HFFc6 (cell line): ENCODE results near the gene SAMD1. TPM values are rescaled to one million over a fixed set of nuclear protein-coding genes. Genes with fewer than 3 reads are reported as not detected.

Source experiments
- DNase-seq: peaks from one replicate; pipeline ENCODE4 v3.0.0-alpha.2; 2018
- H3K27ac Mint-ChIP-seq: 2 replicates; pipeline ENCODE4 v1.8.0; 2020; ENCODE audit warnings: mild to moderate bottlenecking, mixed read lengths
- H3K27me3 Mint-ChIP-seq: 2 replicates; pipeline ENCODE4 v1.8.0; 2021; ENCODE audit warnings: mild to moderate bottlenecking, moderate library complexity, mixed read lengths; ENCODE audit not compliant: insufficient read depth
- H3K36me3 Mint-ChIP-seq: 2 replicates; pipeline ENCODE4 v1.8.0; 2021; ENCODE audit warnings: low read depth, mixed read lengths
- H3K4me1 Mint-ChIP-seq: 2 replicates; pipeline ENCODE4 v1.8.0; 2020; ENCODE audit warnings: low read depth, mixed read lengths
- H3K4me3 Mint-ChIP-seq: 2 replicates; pipeline ENCODE4 v1.8.0; 2020; ENCODE audit warnings: mild to moderate bottlenecking, moderate library complexity, mixed read lengths
- H3K9me3 Mint-ChIP-seq: 2 replicates; pipeline ENCODE4 v1.8.0; 2020; ENCODE audit warnings: mild to moderate bottlenecking, mixed read lengths
- CTCF ChIP-seq: fragments of 200-600 bp; sonication (generic); IDR thresholded peaks from 2 replicates; pipeline ENCODE4 v1.5.0; 2021; ENCODE audit warnings: antibody characterized with exemption, mild to moderate bottlenecking
- total RNA-seq, 6 experiments: library from RNA; stranded (reverse); fragmentation: NEBNext Ultra II Directional; extraction: Animal tissue kit (Norgen Biotek cat#: 25700); gene quantifications; 2 replicates in 1 of 6; 3 replicates in 5 of 6; pipeline ENCODE4 v1.2.3, GENCODE V29; 2021

SAMD1 gene
- total RNA-seq, 6 experiments from 2014 or later = 33.0 to 48.6 (median 35.9) TPM

GRCh38 chr19:14055396-14055795, 35.2 kb downstream of the SAMD1 start:
- H3K4me3 Mint-ChIP-seq = no peak overlapping the region
- no peak overlapping the region for H3K27ac Mint-ChIP-seq
- H3K4me1 Mint-ChIP-seq = peaks cover 4% of the 10 kb centered on the region; the same call in 1 of the 2 replicates
- no peak for DNase-seq
- H3K9me3 Mint-ChIP-seq = no peaks in the 10 kb centered on the region
- H3K36me3 Mint-ChIP-seq = peaks cover 5% of the 10 kb centered on the region; the same call in 1 of the 2 replicates
- H3K27me3 Mint-ChIP-seq = peaks cover 5% of the 10 kb centered on the region
- no peak for TF ChIP-seq CTCF

DNA sequence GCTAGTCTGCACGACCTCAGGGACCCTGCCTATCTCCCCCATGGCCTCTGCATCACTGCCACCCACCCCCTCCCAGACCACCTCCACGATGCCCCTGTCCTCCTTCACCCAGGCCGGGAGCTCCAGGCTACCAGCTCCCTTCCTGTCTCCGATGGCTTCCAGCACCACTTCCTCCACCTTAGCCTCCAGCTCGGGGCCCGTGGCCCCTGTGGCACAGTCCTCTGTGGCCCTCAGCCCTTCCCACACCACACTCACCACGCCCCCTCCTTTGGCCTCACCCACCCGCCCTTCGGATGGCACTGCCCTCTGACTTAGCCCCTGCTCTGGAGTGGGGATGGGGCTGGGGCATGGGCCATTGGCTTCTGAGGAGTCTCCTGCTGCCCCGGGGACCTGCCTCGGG, 35.8 kb downstream of the SAMD1 start:
- H3K27me3 Mint-ChIP-seq = peaks cover 5% of the 10 kb centered on the region
- TF ChIP-seq CTCF = no peak
- no peak for DNase-seq
- no peaks in the 10 kb centered on the region for H3K9me3 Mint-ChIP-seq
- H3K27ac Mint-ChIP-seq = no peak overlapping the region
- H3K4me3 Mint-ChIP-seq = no peak overlapping the region
- H3K4me1 Mint-ChIP-seq = peaks cover 4% of the 10 kb centered on the region; the same call in 1 of the 2 replicates
- peaks cover 5% of the 10 kb centered on the region; the same call in 1 of the 2 replicates for H3K36me3 Mint-ChIP-seq

- Mint-ChIP-seq H3K27ac (no peak overlapping the region), H3K4me3 (no peak overlapping the region), H3K4me1 (peaks cover 4% of the 10 kb centered on the region; the same call in 1 of the 2 replicates), H3K36me3 (peaks cover 5% of the 10 kb centered on the region; the same call in 1 of the 2 replicates), H3K9me3 (no peaks in the 10 kb centered on the region), H3K27me3 (peaks cover 5% of the 10 kb centered on the region)
- TF ChIP-seq CTCF = no peak
- DNase-seq = no peak
Observed at GRCh38 chr19:14054099-14054498, 36.5 kb downstream of the SAMD1 start.

GRCh38 chr19:14053500-14053899, 37.1 kb downstream of the SAMD1 start:
- Mint-ChIP-seq H3K36me3 (peaks cover 5% of the 10 kb centered on the region; the same call in 1 of the 2 replicates), H3K27me3 (no peaks in the 10 kb centered on the region; the same call in 1 of the 2 replicates), H3K4me1 (no peaks in the 10 kb centered on the region), H3K4me3 (no peak overlapping the region), H3K27ac (no peak overlapping the region), H3K9me3 (no peaks in the 10 kb centered on the region)
- no peak for DNase-seq
- TF ChIP-seq CTCF = no peak

- no peak for DNase-seq
- no peaks in the 10 kb centered on the region; the same call in 1 of the 2 replicates for H3K27me3 Mint-ChIP-seq
- H3K4me3 Mint-ChIP-seq = no peak overlapping the region
- H3K36me3 Mint-ChIP-seq = peaks cover 5% of the 10 kb centered on the region; the same call in 1 of the 2 replicates
- no peaks in the 10 kb centered on the region for H3K4me1 Mint-ChIP-seq
- no peak overlapping the region for H3K27ac Mint-ChIP-seq
- H3K9me3 Mint-ChIP-seq = no peaks in the 10 kb centered on the region
- TF ChIP-seq CTCF = no peak
Observed at GRCh38 chr19:14053032-14053431, 37.5 kb downstream of the SAMD1 start.
